ENCODE results near the gene ORM1. TPM values are rescaled to one million over a fixed set of nuclear protein-coding genes. Genes with fewer than 3 reads are reported as not detected.

The ORM1 gene
- total and polyA plus RNA-seq, 2 donors (not counting 3 experiments of a cell fraction or from before 2014, with no cell fraction given): not detected

- FAIRE-seq (no peak), DNase-seq (ENCODE audit: low read depth, low spot score) (no peak)
- no peak overlapping the region for H3K4me3 ChIP-seq (replicated peaks in 1 of 3; ENCODE audit: insufficient read depth in 1 of 3, low read depth in 1 of 3, low read length in 3 of 3)
- H3K4me2 ChIP-seq (ENCODE audit: insufficient read depth, low read length): no peak overlapping the region
- peaks cover 0 to 28% of the 10 kb centered on the region in 2 experiments for H3K36me3 ChIP-seq (ENCODE audit: control insufficient read depth in 2 of 2, extremely low read depth in 1 of 2, insufficient read depth in 2 of 2, low read length in 2 of 2)
- BruUV-seq (replicated peaks): no TSS peak
- H3K79me2 ChIP-seq (ENCODE audit: control insufficient read depth, insufficient read depth, low read length): no peaks in the 10 kb centered on the region
- no peaks in the 10 kb centered on the region for H3K9me1 ChIP-seq (replicated peaks; ENCODE audit: control insufficient read depth, extremely low read depth, insufficient read depth, low read length)
- CTCF ChIA-PET: no interaction called here
- H3K9me3 ChIP-seq (replicated peaks; ENCODE audit: control insufficient read depth, insufficient read depth, low read length): no peaks in the 10 kb centered on the region
- TF ChIP-seq MAX (IDR thresholded peaks at IDR 0.05; ENCODE audit: insufficient read depth, insufficient read length) (no peak), GATA2 (IDR thresholded peaks at IDR 0.05; ENCODE audit: insufficient read depth, insufficient read length, low read depth, low read length) (no peak), CTCF (IDR thresholded peaks at IDR 0.05; ENCODE audit: extremely low read depth in 1 of 2, insufficient read depth in 1 of 2, low read depth in 1 of 2, low read length in 2 of 2) (no peak), POLR2A (IDR thresholded peaks at IDR 0.05; ENCODE audit: low read depth, low read length) (no peak), EZH2 (IDR thresholded peaks at IDR 0.05; ENCODE audit: borderline replicate concordance, low read depth, low read length, severe bottlenecking) (no peak), POLR2AphosphoS5 (IDR thresholded peaks at IDR 0.05; ENCODE audit: insufficient read depth, low read depth, low read length) (no peak), MYC (IDR thresholded peaks at IDR 0.05; ENCODE audit: low read depth, low read length) (no peak), JUN (IDR thresholded peaks at IDR 0.05; ENCODE audit: borderline replicate concordance, insufficient read depth, insufficient read length, low read depth) (no peak), FOS (IDR thresholded peaks at IDR 0.05; ENCODE audit: borderline replicate concordance, insufficient read depth, low read length) (no peak)
- H3K4me1 ChIP-seq (ENCODE audit: control insufficient read depth, extremely low read depth, insufficient read depth, low read length): no peaks in the 10 kb centered on the region
- intact Hi-C loops (cut with micrococcal nuclease): loop anchor here (10.0 kb wide), 1 partner anchor 169 kb away; the partner anchor contains the start of gene WHRN
- H3K27ac ChIP-seq (ENCODE audit: insufficient read depth, low read depth, low read length): no peak overlapping the region
- dilution Hi-C loops (cut with MboI; ENCODE audit: extremely low pct_ligation_motif_present, low sequenced_read_pairs): no loop called here
- no peaks in the 10 kb centered on the region for H3K27me3 ChIP-seq (ENCODE audit: control insufficient read depth in 2 of 2, insufficient read depth in 2 of 2, low read length in 2 of 2)
- POLR2A ChIA-PET: no interaction called here
- no peak overlapping the region for H2AFZ ChIP-seq (ENCODE audit: low read depth, low read length)
- no peak overlapping the region for H3K9ac ChIP-seq (replicated peaks; ENCODE audit: extremely low read depth, insufficient read depth, low read length)
- H4K20me1 ChIP-seq (replicated peaks; ENCODE audit: control insufficient read depth, extremely low read depth, insufficient read depth, low read length): no peaks in the 10 kb centered on the region
Observed at GRCh38 chr9:114335745-114336144, 12.8 kb downstream of the ORM1 start.
